LNCAP (cell line): Measurements from ENCODE around the gene TECTA.
A peak's percentile ranks its signal among the peaks of the same experiment; 100 is the strongest.

Source experiments
- CTCF ChIP-seq: fragments of 450-650 bp; IDR thresholded peaks from 2 replicates; pipeline ENCODE4 v1.5.1; 2017; ENCODE audit warnings: mild to moderate bottlenecking

Gene TECTA

GRCh38 chr11:121106812-121107211 lies 5.8 kb downstream of the TECTA start:
- no peak for TF ChIP-seq CTCF

DNA sequence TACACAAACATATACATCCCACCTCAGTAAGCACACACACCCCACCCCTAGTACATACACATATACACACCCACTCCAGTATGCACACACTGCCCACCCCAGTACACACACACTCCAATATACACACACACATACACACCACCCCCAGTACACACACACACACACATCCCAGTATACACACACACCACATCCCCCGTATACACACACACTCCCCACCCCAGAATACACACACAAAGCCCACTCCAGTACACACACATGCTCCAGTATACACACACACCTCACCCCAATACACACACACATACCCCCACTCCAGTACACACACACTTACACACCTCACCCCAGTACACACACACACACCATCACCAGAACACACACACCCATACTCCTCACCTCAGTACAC lies 7.4 kb downstream of the TECTA start:
- TF ChIP-seq CTCF, result no peak

DNA sequence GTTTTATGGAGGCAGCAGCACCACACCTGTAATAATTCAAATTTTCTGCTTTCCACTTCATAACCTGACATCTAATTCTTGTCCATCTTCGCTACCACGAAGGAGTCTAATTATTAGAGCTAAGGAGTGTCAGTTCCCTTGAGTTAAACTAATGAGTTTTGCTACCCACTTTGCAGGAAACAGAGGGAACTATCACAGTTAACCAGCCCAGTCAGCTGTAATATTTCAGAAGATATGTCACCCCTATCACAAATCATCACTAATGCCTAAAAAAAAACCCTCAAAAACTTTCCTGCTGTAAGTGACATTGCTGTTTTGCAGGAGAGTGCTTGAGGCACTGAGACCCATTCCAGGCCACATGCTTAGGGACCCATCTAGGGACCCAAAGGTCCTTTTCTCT lies 8.4 kb downstream of the TECTA start:
- no peak for TF ChIP-seq CTCF

DNA sequence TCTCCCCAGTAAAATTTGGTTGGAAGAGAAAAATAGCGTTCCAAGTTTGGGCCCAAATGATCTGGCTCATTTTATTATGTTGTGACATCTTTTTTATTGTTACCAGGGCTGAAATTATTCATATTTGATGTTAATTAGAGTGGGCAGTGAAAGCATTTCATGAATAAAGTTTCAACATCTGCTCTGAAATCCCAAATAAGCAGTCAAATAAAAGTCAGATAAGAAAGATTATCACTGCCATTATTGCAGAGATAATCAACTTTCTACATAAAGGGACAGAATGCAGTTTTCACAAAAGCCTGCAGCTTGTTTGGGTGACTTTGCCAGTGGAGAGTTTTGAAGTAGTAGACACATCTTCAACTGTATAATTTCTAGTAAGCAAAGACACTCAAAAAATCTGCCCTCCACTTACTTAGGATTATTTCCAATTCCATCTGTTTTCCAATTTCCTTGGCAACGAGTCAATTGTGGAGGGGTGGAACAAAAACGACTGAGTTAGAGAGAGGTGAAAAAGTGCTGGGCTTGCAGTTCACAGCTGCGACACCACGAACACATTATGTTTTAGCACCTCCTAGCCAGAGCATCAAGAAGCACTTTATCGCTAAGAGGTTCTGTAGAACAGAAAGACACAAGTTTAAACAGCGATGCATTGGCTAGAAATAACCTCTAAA lies 9.0 kb downstream of the TECTA start:
- TF ChIP-seq CTCF, result no peak

GRCh38 chr11:121110871-121111724 lies 10.1 kb downstream of the TECTA start:
- TF ChIP-seq CTCF, result no peak

DNA sequence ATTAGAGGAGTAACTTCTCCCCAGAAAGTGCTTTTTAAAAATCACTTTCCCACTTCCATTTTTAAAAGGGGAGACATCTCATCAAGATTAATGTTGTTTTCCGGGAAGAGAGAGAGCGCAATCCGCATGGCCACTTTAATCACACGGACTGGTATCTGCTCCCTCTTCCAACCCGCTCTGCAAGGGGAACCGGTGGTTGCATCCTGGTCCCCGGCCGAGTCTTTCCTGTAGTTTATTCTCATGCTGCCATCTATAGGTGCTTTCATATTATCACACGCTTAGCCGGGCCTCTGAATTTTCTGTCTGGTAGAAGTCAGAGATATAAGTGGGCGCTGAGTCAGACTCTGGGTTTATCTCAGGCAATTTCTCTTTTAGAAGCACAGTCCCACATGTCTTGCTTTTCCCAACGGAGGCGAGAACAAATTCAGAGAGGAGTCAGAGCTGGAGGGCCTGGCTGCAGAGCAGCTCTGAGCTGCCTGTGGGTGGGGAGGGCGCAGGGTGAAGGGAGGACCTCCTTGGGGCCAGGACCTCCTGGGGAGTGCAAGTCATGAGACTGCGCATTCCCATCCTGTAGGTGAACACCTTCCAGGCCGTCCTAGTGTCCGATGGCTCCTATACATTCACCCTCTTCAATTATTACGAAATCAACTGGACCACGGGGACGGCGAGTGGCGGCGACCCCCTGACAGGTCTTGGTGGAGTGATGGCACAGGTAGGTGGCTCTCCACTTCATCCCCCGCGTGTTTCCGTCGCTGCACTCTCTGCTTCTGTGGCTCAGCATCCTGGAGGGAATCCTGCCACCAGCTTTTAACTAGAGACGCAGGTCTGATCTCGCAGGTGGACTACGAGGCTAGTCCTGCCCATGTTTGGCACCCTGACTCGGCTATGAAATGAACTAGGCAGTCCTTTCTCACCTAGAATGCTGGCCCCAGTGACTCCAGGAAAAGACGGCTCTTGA lies 11.7 kb downstream of the TECTA start:
- peak; percentile 80 for TF ChIP-seq CTCF

DNA sequence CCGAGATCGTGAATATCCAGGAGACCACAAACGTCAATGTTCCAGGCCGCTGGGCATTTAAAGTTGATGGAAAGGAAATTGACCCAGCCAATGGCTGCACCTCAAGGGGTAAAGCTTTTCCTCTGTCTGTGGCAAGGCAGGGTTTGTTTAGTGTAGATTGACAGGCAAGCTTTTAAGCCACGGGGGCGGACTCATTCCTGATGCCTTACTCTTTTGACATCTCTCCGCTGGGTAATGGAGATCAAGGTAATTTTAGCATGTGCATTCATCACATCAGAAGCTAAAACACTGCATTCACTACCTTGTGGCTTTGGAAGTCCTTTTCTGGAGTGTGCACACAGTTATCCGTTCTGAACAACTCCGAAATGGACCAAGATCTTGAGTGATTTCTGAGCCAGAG lies 12.6 kb downstream of the TECTA start:
- no peak for TF ChIP-seq CTCF
